Mesendoderm (in vitro differentiated cells): ENCODE data around the gene UNC93A.
"Not testable (repeated sequence)": the region's sequence is repeated elsewhere in the genome, so short reads cannot be mapped to it uniquely, and the experiment has no call there.

Source experiments
- DNase-seq: peaks from one replicate; pipeline ENCODE4 v3.0.0; 2013
- H2AK5ac ChIP-seq: 2 replicates; pipeline ENCODE4 v1.6.1; 2013; ENCODE audit warnings: low read length, inconsistent platforms
- H2BK120ac ChIP-seq: 2 replicates; pipeline ENCODE4 v1.6.1; 2013; ENCODE audit warnings: low read depth, mild to moderate bottlenecking, low read length, moderate library complexity, mixed read lengths
- H2BK15ac ChIP-seq: replicated peaks from 2 replicates; pipeline ENCODE4 v1.6.1; 2013; ENCODE audit warnings: low read depth, mild to moderate bottlenecking, moderate library complexity
- H2BK5ac ChIP-seq: 2 replicates; pipeline ENCODE4 v1.6.1; 2013; ENCODE audit warnings: low read length, inconsistent platforms
- H3K18ac ChIP-seq: 2 replicates; pipeline ENCODE4 v1.6.1; 2013; ENCODE audit warnings: mild to moderate bottlenecking, low read length, mixed read lengths
- H3K23ac ChIP-seq: one replicate; pipeline ENCODE4 v1.6.1; 2013; ENCODE audit warnings: low read length
- H3K27ac ChIP-seq: 2 replicates; pipeline ENCODE4 v1.5.1; 2013; ENCODE audit warnings: low read depth, mild to moderate bottlenecking, inconsistent platforms, low read length, moderate library complexity
- H3K27me3 ChIP-seq: 2 replicates; pipeline ENCODE4 v1.6.1; 2013; ENCODE audit warnings: low read length, control low read depth, mild to moderate bottlenecking, inconsistent platforms; ENCODE audit not compliant: insufficient read depth, poor library complexity
- H3K36me3 ChIP-seq: 2 replicates; pipeline ENCODE4 v1.6.1; 2013; ENCODE audit warnings: low read length, inconsistent platforms; ENCODE audit not compliant: control insufficient read depth, insufficient read depth
- H3K4ac ChIP-seq: one replicate; pipeline ENCODE4 v1.6.1; 2013; ENCODE audit warnings: low read depth, mild to moderate bottlenecking, low read length, moderate library complexity
- H3K4me1 ChIP-seq: 2 replicates; pipeline ENCODE4 v1.6.1; 2013; ENCODE audit warnings: low read depth, low read length, inconsistent platforms; ENCODE audit not compliant: control insufficient read depth
- H3K4me2 ChIP-seq: 2 replicates; pipeline ENCODE4 v1.6.1; 2013; ENCODE audit warnings: low read length
- H3K4me3 ChIP-seq: 2 replicates; pipeline ENCODE4 v1.5.1; 2013; ENCODE audit warnings: mild to moderate bottlenecking, low read length
- H3K56ac ChIP-seq: one replicate; pipeline ENCODE4 v1.6.1; 2013; ENCODE audit warnings: low read length
- H3K79me1 ChIP-seq: 2 replicates; pipeline ENCODE4 v1.6.1; 2013; ENCODE audit warnings: low read length, inconsistent platforms
- H3K79me2 ChIP-seq: 2 replicates; pipeline ENCODE4 v1.6.1; 2013; ENCODE audit warnings: mild to moderate bottlenecking, low read length; ENCODE audit not compliant: control insufficient read depth, insufficient read depth
- H3K9ac ChIP-seq: 2 replicates; pipeline ENCODE4 v1.6.1; 2013; ENCODE audit warnings: low read length, inconsistent platforms
- H4K5ac ChIP-seq: one replicate; pipeline ENCODE4 v1.6.1; 2013; ENCODE audit warnings: low read length
- H4K8ac ChIP-seq: one replicate; pipeline ENCODE4 v1.6.1; 2013; ENCODE audit warnings: low read depth, mild to moderate bottlenecking, control low read depth, low read length, moderate library complexity
- WGBS: extraction: QIAGEN DNeasy Blood & Tissue Kit; methylation state at CpG from one replicate; pipeline ENCODE4 v1.1.7; 2013; ENCODE audit warnings: low lambda C conversion rate, missing lambda C conversion rate; ENCODE audit not compliant: insufficient coverage; ENCODE audit errors: extremely low coverage; 5-methylcytosine and 5-hydroxymethylcytosine counted together

The UNC93A gene

DNA sequence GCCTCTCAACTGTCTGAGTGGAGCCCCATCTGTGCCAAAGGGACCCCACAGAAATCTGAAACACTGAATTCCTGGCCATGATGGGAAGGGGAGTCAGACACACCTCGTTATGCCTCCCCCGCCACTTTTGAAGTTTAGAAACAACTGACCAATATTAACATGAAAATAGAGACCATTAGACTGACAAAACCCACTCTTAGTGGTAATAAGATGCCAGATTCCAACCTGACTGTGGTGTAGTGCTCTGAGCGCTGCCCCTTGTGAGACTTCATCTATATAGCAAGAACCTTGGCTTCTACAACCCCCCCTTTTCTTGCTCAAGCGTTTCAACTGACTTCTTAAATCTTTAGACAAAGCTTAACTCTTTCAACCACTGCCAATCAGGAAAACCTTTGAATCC, 46.1 kb upstream of the UNC93A start:
- no CpG with 5 or more reads among the region's 4 CpGs for WGBS
- Histone ChIP-seq H3K4me3 (no peak overlapping the region), H3K4me2 (no peak overlapping the region)

DNA sequence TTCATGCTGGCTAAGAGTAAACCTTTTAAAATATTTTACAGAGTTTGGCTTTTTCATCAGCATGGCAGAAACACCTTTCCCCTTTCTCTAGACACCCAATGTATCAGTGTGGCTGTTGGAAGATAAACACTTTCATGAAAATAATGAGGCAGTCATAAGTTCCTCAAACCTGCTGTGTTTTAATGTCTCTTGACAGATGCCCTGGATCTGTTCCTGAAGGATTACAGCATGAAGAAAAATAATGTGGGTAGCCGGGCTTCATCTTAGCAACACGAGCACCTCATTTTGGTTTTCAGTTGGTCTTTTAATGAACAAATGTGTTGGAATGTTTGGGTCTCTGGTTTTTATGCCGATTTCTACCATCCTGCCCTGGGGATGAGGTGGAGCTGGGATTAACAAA, 45.5 kb upstream of the UNC93A start:
- Histone ChIP-seq H3K23ac (no peak overlapping the region), H3K4ac (no peak overlapping the region), H3K27me3 (no peaks in the 10 kb centered on the region), H3K9ac (no peak overlapping the region), H3K4me3 (no peak overlapping the region), H2AK5ac (peak overlapping the region; percentile 27), H3K79me1 (no peaks in the 10 kb centered on the region), H3K79me2 (no peaks in the 10 kb centered on the region), H4K5ac (no peak overlapping the region), H2BK5ac (no peak overlapping the region), H3K4me2 (no peak overlapping the region), H3K27ac (no peak overlapping the region), H2BK120ac (no peak overlapping the region), H3K18ac (no peak overlapping the region), H3K4me1 (peaks cover 11% of the 10 kb centered on the region), H3K56ac (peak overlapping the region; percentile 62), H3K36me3 (no peaks in the 10 kb centered on the region), H4K8ac (no peak overlapping the region), H2BK15ac (no peak overlapping the region)
- no peak for DNase-seq
- no CpG with 5 or more reads among the region's 3 CpGs for WGBS

More for the DNA sequence above, 46.1 kb upstream of the UNC93A start:
- Histone ChIP-seq H4K8ac (no peak overlapping the region), H2BK15ac (no peak overlapping the region), H3K56ac (peak overlapping the region; percentile 62), H3K23ac (peak overlapping the region; percentile 56), H3K79me1 (no peaks in the 10 kb centered on the region), H3K36me3 (no peaks in the 10 kb centered on the region), H3K4ac (no peak overlapping the region), H2AK5ac (no peak overlapping the region), H2BK120ac (no peak overlapping the region), H2BK5ac (no peak overlapping the region), H4K5ac (no peak overlapping the region), H3K18ac (no peak overlapping the region), H3K27me3 (no peaks in the 10 kb centered on the region), H3K9ac (peak overlapping the region; percentile 19), H3K4me1 (peaks cover 11% of the 10 kb centered on the region), H3K79me2 (no peaks in the 10 kb centered on the region), H3K27ac (peak overlapping the region; percentile 57)
- no peak for DNase-seq

DNA sequence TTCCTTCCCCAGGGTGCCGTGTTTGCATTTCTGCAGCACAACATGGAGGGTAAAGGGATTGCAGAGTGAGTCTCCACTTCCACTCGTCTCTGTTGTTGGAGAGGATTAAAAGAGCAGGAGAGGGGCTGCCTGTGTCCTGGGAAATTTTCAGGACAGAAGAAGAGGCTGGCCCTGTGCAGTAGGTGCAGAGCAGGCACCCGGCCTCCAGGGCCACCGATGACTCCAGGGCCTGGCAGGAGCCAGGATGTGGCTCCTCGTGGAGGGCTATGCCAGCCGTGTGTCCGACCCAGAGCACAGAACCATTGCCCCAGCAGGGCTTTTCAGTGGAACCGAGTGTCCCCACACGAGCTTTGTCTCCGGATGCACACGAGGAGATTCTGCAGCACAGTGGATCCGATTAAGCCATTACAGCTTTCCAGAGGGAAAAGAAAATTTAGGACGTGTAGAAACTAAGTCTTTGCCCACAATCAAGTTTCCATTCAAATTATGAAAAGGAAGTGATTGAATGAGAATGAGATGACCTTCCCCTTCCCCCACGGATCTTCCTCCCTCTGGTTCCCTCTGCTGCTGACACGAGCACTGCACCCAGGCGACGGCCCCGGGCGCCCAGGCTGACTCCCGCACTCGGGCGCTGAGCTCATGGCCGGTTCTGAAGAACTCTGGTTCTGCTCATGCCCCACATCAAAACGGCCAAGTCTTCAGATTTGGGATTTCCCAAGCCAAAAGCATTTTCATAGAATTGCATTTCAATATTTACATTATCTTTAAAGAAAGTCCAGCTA, 43.1 kb upstream of the UNC93A start:
- Histone ChIP-seq H2AK5ac (no peak overlapping the region), H3K56ac (peak overlapping the region; percentile 70), H3K4me2 (no peak overlapping the region), H3K18ac (peak overlapping the region; percentile 7), H3K9ac (peak overlapping the region; percentile 20), H3K79me2 (no peaks in the 10 kb centered on the region), H3K36me3 (no peaks in the 10 kb centered on the region), H3K4me1 (peaks cover 11% of the 10 kb centered on the region), H3K4me3 (no peak overlapping the region), H2BK15ac (no peak overlapping the region), H2BK5ac (no peak overlapping the region), H3K27me3 (no peaks in the 10 kb centered on the region), H2BK120ac (no peak overlapping the region), H3K79me1 (no peaks in the 10 kb centered on the region), H4K8ac (no peak overlapping the region), H3K27ac (no peak overlapping the region), H4K5ac (no peak overlapping the region), H3K23ac (peak overlapping the region; percentile 71), H3K4ac (peak overlapping the region; percentile 83)
- DNase-seq = no peak
- WGBS = no CpG with 5 or more reads among the region's 24 CpGs

DNA sequence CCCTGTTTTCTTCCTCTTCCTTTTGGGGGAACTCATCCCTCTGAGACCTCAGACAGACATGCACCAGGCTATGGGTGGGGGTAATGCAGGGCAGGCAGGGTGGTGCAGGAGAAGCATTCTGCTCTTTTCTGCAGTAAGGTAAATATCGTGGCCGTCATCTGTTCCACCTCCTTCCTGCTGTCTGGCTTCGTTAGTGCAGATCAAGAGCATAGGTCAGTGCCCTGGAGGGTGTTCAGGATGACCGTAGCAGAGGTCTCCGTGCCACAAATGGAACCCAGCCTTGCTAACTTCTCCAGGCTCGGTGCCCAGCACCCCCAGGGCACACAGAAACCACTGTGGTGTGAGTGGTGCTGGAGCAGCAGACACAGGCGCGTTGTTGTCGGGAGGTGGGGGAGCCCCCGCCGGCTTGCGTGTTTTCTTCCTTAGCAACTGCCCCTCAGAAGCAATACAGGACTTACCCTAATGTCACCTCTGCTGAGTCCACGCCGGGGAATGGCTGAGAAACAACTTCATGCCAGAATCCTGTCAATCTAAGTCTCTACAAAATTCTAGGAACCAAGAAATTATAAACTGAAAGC, 42.1 kb upstream of the UNC93A start:
- not testable (repeated sequence) for H3K9ac ChIP-seq, H3K4me2 ChIP-seq, H3K27ac ChIP-seq, H3K27me3 ChIP-seq, H3K79me2 ChIP-seq, DNase-seq, H3K4me3 ChIP-seq, H2BK120ac ChIP-seq, H3K4ac ChIP-seq, H3K79me1 ChIP-seq, H3K23ac ChIP-seq, H3K36me3 ChIP-seq, H2AK5ac ChIP-seq, H2BK5ac ChIP-seq, H4K5ac ChIP-seq, H2BK15ac ChIP-seq, H3K18ac ChIP-seq, H4K8ac ChIP-seq
- H3K56ac ChIP-seq = peak overlapping the region; percentile 40
- peaks cover 11% of the 10 kb centered on the region for H3K4me1 ChIP-seq
- WGBS = no CpG with 5 or more reads among the region's 14 CpGs

DNA sequence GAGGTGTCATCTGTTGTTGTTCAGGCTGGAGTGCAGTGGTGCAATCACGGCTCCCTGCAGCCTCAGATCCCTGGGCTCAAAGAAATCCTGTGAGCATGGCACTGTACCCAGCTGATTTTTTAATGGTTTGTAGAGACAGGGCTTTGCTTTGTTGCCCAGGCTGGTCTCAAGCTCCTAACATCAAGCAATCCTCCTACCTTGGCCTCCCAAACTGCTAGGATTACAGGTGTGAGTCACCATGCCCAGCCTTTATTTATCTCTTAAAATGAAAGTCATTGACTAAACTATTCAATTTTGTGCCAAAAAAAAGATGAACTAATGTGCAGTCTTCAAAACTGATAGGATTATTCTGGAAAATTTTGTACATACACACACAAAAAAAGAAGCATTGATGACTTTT, 38.8 kb upstream of the UNC93A start:
- Histone ChIP-seq H4K5ac (no peak overlapping the region), H3K4me1 (peaks cover 2% of the 10 kb centered on the region), H3K27ac (no peak overlapping the region), H3K79me2 (no peaks in the 10 kb centered on the region), H3K18ac (no peak overlapping the region), H2AK5ac (no peak overlapping the region), H3K27me3 (no peaks in the 10 kb centered on the region), H3K9ac (no peak overlapping the region), H3K36me3 (no peaks in the 10 kb centered on the region), H2BK15ac (no peak overlapping the region), H2BK5ac (no peak overlapping the region), H3K23ac (no peak overlapping the region), H3K4me3 (no peak overlapping the region), H3K4ac (no peak overlapping the region), H4K8ac (no peak overlapping the region), H3K4me2 (no peak overlapping the region), H3K56ac (no peak overlapping the region), H2BK120ac (no peak overlapping the region), H3K79me1 (no peaks in the 10 kb centered on the region)
- no CpG with 5 or more reads among the region's 1 CpG for WGBS
- no peak for DNase-seq
